ENCODE data around the gene MED9.
A peak's percentile ranks its signal among the peaks of the same experiment; 100 is the strongest.

GRCh38 chr17:17476865-17477467 is at the start of gene MED9:
- peak; percentile 89 to 92 for TF ChIP-seq POLR2AphosphoS5 (IDR thresholded peaks at IDR 0.05)
- peak in 2 of 6 experiments; percentile 9 to 10 for TF ChIP-seq CTCF (IDR thresholded peaks at IDR 0.05)
- peak in 2 of 4 donors; percentile 40 to 78 for TF ChIP-seq POLR2A (IDR thresholded peaks at IDR 0.05)
- TF ChIP-seq EP300 (IDR thresholded peaks at IDR 0.05), result peak in 1 of 4 donors; percentile 42

Data from upper lobe of left lung (tissue), 4 donors.